Stimulated activated CD4-positive, alpha-beta T cell treated with anti-CD3 and anti-CD28 coated beads, Interleukin-12 subunit alpha, Interleukin-12 subunit beta, amount 100 ng/mL, for 48 hours (primary cell): ENCODE data around the gene MAP2K4.

Experiments used
- DNase-seq, 3 donors: peaks; one replicate each; pipeline ENCODE4 v3.0.0-alpha.2; 2020; ENCODE audit warnings: low read depth in 2 of 3, low spot score in 1 of 3

The MAP2K4 gene

GRCh38 chr17:12088035-12088434 lies 67.4 kb downstream of the MAP2K4 start:
- DNase-seq: no peak

DNA sequence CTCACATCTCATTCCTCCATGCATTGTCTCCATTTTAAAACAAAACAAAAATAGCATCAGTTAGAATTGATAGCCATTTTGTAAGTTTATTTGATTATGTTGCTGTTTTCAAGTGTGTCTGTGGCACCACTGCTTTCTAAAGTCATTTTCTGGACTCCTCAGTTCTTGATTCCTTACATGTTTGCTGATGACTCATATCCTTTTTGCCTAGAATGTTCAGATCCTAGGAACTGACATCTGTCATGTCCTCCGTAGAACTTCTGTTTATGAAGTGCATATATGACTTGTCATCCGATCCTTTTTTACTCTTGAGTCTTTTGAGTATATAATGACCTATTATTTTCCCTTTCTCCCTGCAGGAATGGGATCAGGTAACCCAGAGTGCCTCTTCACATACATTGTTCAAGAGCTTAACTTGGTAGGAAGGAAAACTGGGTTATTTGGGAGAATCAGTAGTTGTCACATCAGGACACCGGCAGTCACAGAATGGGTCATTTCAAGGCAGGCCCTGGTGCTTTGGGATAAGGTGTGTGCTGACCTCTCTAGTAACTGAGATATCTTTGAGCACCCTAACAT lies 69.2 kb downstream of the MAP2K4 start:
- no peak for DNase-seq

DNA sequence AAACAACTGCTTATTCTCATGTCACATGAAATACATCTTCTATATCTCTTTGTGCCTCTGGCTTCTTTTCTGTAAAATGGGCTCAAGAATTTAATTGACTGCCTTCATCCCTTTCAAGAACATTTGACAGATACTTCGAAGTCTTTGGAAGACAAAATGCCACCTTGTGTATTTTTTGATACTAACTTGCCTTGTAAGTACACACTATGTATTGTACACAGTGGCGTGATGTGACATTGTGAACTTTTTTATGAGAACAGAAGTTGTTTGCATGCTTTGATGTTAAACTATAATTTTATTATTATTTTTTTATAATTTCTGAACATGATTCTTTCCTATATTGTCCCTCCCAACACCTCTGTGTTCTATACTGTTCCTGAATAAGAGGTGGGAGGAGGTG lies 73.7 kb downstream of the MAP2K4 start:
- no peak for DNase-seq

DNA sequence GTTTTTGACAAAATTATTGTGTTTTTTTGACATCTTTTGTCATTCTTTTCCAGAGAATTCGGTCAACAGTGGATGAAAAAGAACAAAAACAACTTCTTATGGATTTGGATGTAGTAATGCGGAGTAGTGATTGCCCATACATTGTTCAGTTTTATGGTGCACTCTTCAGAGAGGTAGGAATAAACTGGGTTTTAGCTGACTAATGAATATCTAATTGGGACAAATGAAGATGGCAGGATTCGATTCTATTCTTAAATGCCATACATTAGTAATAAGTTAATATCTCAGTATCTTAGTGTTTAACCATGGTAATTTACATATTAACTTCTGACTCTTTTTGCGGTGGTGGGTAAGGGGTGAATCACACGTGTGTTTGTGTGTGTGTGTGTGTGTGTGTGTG lies 74.8 kb downstream of the MAP2K4 start:
- DNase-seq: no peak

GRCh38 chr17:12097326-12097725 lies 76.6 kb downstream of the MAP2K4 start:
- DNase-seq: no peak

GRCh38 chr17:12098568-12098967 lies 77.9 kb downstream of the MAP2K4 start:
- no peak for DNase-seq

DNA sequence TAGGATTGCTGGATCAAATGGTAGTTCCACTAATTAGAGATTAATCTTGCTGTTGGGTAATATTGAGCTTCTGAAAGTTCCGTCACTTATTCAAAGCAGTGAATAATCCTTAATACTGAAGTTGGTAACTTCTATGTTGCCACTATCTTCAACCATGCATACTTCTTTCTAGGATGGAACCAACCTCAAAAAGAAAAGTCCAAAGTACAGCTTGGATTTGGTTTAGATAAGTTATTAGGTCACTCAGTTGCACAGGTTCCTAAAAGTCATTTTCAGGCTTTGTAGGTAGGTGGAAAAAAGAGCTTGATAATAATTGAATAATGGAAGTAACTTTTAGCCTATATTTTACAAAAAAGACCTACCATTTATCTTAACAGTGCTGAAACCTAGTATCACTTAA lies 78.7 kb downstream of the MAP2K4 start:
- no peak for DNase-seq

DNA sequence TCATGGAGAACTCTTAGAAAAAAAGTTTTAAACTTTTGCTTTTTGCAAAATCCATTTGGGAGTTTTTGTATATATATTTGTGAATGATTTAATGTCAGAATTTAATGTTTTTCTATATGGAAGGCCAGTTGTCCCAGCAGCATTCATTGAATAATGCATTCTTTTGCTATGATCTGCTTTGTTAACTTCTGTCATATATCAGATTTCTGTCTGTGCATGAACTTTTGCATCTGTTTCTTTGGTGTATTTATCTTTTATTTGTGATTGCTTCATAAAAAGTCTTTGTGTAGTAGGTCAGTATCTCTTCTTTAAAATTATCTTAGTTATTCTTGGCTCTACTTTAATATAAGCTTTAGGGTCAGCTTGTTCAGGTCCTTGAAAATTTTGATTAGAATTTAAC lies 84.2 kb downstream of the MAP2K4 start:
- no peak for DNase-seq

- no peak for DNase-seq
Observed at GRCh38 chr17:12107905-12108304, 87.2 kb downstream of the MAP2K4 start.

DNA sequence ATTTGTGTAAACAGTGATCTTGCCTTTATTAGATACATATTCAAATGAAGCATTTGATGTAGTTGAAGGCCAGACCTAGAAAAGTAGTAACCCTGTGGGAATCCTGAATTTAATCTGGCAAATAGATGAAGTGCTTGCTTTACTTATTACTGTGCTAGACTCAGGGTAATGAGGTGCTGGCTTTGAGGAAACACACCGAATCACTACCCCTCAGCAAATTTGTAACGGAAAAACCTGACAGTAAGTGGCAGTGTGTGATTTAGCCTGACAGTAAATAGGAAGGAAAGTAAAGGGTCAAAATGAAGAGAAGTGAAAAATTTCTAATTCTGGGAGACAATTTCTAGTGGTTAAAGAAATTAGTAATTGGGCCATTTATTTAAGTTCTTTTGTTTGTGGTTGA lies 90.2 kb downstream of the MAP2K4 start:
- DNase-seq: no peak

DNA sequence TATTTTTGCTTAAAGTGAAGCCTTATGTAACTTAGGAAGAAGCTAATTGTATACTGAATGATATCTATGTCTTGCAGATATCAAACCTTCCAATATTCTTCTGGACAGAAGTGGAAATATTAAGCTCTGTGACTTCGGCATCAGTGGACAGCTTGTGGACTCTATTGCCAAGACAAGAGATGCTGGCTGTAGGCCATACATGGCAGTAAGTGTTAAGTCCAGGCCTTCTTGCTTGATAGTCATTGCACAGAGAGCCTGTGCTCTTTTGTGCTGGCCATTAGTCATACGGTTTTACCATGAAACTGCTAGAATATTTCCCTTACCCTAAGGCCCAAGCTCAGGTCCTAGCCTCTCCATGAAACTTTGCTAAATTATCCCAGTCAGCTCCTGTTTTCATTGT lies 92.5 kb downstream of the MAP2K4 start:
- no peak for DNase-seq

- no peak for DNase-seq
Observed at GRCh38 chr17:12114686-12115418, 94.2 kb downstream of the MAP2K4 start.

GRCh38 chr17:12116143-12116542 lies 95.5 kb downstream of the MAP2K4 start:
- no peak for DNase-seq

GRCh38 chr17:12118617-12119016 lies 97.9 kb downstream of the MAP2K4 start:
- DNase-seq: no peak

DNA sequence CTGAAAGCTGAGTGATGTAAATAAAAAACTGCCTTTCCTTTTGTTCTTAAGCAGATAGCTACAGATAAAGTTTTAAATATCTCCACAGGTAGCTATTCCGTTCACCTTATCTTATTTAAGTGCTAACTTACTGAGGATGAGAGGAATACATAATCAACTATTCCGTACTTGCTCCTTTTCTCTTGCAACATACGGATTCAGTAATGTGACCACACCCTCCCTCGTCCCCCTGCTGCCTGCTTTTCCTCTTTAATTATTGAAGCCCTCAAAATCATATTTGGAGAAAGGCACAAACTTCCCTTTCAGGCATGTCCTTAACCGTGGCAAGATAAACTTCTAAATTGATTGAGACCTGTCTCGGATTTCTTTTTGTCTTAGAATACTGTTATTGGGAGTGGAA lies 101.4 kb downstream of the MAP2K4 start:
- DNase-seq: no peak

DNA sequence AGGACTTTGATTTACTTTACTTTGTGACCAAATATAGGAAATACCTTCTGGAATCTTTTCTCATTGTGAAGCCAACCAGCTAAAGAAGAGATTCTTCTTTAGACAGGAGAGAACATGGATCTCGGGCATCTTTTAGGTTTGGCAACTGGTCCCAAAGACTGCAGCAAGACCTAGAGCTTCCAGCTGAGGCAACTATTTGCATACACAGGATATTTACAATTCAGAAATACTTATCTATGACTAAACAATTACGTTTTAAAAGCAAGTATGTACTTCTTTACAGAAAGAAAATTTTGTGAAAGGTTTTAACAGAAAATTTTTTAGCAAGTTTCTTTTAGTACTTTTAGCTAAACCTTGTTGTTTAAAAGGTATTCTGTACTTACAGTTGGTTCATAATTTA lies 106.5 kb downstream of the MAP2K4 start:
- no peak for DNase-seq

DNA sequence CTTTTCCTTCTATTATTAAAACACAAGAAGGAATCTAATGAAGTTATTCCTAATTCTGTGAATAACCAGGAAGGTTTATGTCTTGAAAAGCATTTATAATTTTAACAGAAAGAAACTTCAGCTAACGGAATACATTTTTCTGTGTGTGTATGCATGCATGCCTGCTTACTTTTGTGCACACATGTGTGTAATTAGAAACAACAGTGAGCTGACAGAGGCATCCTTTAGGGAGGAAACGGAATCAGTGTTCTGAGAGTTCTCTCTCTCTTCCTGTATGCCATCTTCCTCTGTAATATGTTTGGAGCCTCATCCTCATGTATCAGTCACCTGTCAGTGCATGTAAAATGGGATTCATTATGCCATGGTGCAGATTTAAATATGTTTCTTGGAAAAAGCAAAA lies 107.0 kb downstream of the MAP2K4 start:
- DNase-seq: no peak

DNA sequence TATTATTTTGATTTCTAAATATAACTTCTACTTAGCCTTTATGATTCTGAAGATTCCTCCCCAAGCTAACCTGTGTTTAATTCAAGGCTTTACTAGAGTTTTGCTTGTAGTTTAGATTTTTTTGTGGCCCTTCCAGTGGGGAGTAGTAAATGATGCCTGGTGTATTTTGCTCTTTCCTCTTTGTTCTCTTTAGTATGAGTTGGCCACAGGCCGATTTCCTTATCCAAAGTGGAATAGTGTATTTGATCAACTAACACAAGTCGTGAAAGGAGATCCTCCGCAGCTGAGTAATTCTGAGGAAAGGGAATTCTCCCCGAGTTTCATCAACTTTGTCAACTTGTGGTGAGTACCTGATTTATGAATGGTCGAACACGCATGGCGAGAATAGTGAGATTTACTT lies 108.3 kb downstream of the MAP2K4 start:
- no peak for DNase-seq

- DNase-seq: no peak
Observed at GRCh38 chr17:12133183-12133582, 112.5 kb downstream of the MAP2K4 start.

- DNase-seq: no peak
Observed at GRCh38 chr17:12134101-12134500, 113.4 kb downstream of the MAP2K4 start.

DNA sequence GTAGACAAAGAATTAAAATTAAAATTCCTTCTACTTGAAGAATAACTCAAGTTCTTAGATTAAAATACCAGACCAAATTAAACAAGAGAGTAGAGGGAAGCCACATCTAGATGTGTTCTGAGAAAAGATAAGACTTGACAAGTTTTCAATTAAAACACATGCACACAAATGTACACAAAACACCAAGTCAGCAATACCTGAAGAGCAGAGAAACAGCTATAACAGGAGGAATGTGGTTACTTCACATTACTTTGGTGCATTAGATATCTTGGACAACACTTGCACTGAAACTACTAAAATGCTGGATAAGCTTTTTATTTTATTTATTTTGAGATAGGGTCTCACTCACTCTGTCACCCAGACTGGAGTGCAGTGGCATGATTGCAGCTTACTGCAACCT lies 113.9 kb downstream of the MAP2K4 start:
- no peak for DNase-seq

- DNase-seq: no peak
Observed at GRCh38 chr17:12136243-12136642, 115.6 kb downstream of the MAP2K4 start.

- DNase-seq: no peak
Observed at GRCh38 chr17:12136646-12137045, 116.0 kb downstream of the MAP2K4 start.
